CD4-positive, alpha-beta T cell (primary cell): ENCODE data around the gene RFWD3. TPM values are rescaled to one million over a fixed set of nuclear protein-coding genes. Genes with fewer than 3 reads are reported as not detected.

Experiments used
- ATAC-seq: fragments of 200-7000 bp; cut with Tn5 transposase; one replicate; pipeline ENCODE4 v1.10.0; 2022; ENCODE audit warnings: mild to moderate bottlenecking; ENCODE audit not compliant: poor library complexity
- CTCF ChIA-PET: fragments of 350-600 bp; sonication (Branson Sonifier 250); formaldehyde crosslinking; loops from one replicate; lab custom pipeline; 2021; ENCODE audit warnings: antibody characterized with exemption, inconsistent platforms; lab: Charles Lee
- POLR2A ChIA-PET: fragments of 350-600 bp; sonication (Branson Sonifier 250); formaldehyde crosslinking; loops from one replicate; lab custom pipeline; 2021; ENCODE audit warnings: antibody characterized with exemption, inconsistent platforms; lab: Charles Lee
- DNase-seq, 14 experiments: peaks; one replicate each; pipeline ENCODE4 v3.0.0-alpha.2; 2013 to 2020; ENCODE audit warnings: mixed read lengths in 2 of 14
- H3K27ac ChIP-seq, 2 donors: one replicate each; pipeline versions ENCODE4 v1.5.1 to v1.7.0; 2013; ENCODE audit warnings: low read length in 2 of 2, low read depth in 1 of 2, mild to moderate bottlenecking in 1 of 2
- H3K27me3 ChIP-seq, 2 experiments: 1 replicate in 1 of 2; 2 replicates in 1 of 2; pipeline versions ENCODE4 v1.6.1 to v1.7.0; 2013; ENCODE audit warnings: low read length in 2 of 2, control low read depth in 1 of 2, mild to moderate bottlenecking in 1 of 2, moderate library complexity in 1 of 2; ENCODE audit not compliant: insufficient read depth in 2 of 2, control insufficient read depth in 1 of 2
- H3K36me3 ChIP-seq: one replicate; pipeline ENCODE4 v1.6.1; 2013; ENCODE audit warnings: low read length, control low read depth; ENCODE audit not compliant: insufficient read depth
- H3K4me1 ChIP-seq: one replicate; pipeline ENCODE4 v1.6.1; 2013; ENCODE audit warnings: low read length, control low read depth; ENCODE audit not compliant: insufficient read depth
- H3K4me3 ChIP-seq: one replicate; pipeline ENCODE4 v1.5.1; 2013; ENCODE audit warnings: mild to moderate bottlenecking, low read length, moderate library complexity
- H3K9me3 ChIP-seq, 2 experiments: 1 replicate in 1 of 2; 2 replicates in 1 of 2; pipeline versions ENCODE4 v1.6.1 to v1.7.0; 2013; ENCODE audit warnings: low read length in 2 of 2, mild to moderate bottlenecking in 2 of 2, control low read depth in 1 of 2, moderate library complexity in 1 of 2; ENCODE audit not compliant: control insufficient read depth in 1 of 2, insufficient read depth in 1 of 2
- H3K27ac Mint-ChIP-seq: one replicate; pipeline ENCODE4 v1.8.0; 2020; ENCODE audit warnings: mixed read lengths
- H3K27me3 Mint-ChIP-seq: one replicate; pipeline ENCODE4 v1.8.0; 2021; ENCODE audit warnings: mixed read lengths
- H3K36me3 Mint-ChIP-seq: one replicate; pipeline ENCODE4 v1.8.0; 2021; ENCODE audit warnings: low read depth, mixed read lengths
- H3K4me1 Mint-ChIP-seq: one replicate; pipeline ENCODE4 v1.8.0; 2021; ENCODE audit warnings: low read depth, mixed read lengths
- H3K4me3 Mint-ChIP-seq: one replicate; pipeline ENCODE4 v1.8.0; 2020; ENCODE audit warnings: mild to moderate bottlenecking, mixed read lengths
- H3K9me3 Mint-ChIP-seq: one replicate; pipeline ENCODE4 v1.8.0; 2020; ENCODE audit warnings: mixed read lengths
- CTCF ChIP-seq: fragments of 200-600 bp; IDR thresholded peaks from one replicate; pipeline ENCODE4 v1.8.0; 2022; ENCODE audit warnings: antibody characterized with exemption, mild to moderate bottlenecking
- intact Hi-C, 2 experiments: fragments of 100-400 bp; cut with DNase I in 1 of 2; cut with micrococcal nuclease in 1 of 2; formaldehyde crosslinking; loops; one replicate each; pipeline versions ENCODE4 v1.15.1 to v1.9.0; 2023 to 2025; cut with DNase I, micrococcal nuclease
- polyA plus RNA-seq, 2 donors: library from polyadenylated mRNA; unstranded; fragments of 120-200 nt; gene quantifications; one replicate each; pipeline ENCODE4 v1.2.1, GENCODE V29; 2013
- total RNA-seq, 174 experiments: library from RNA in 2 of 174; stranded (reverse) in 2 of 174; gene quantifications; one replicate each; pipeline ENCODE4 v1.2.3 and lab custom pipeline; 2021 to 2026

Gene RFWD3
- total RNA-seq (10 to 100 TPM; 44.9 to 47.0 TPM), total RNA-seq (lab: John Stamatoyannopoulos, UW) (39.1 to 228 (median 70.5) reads per million in 172 experiments)
- polyA plus RNA-seq (2013, experiment 1 of 2), result 17.1 TPM
- polyA plus RNA-seq (2013, experiment 2 of 2), result 19.9 TPM

GRCh38 chr16:74666425-74667254 is at the start of gene RFWD3:
RFWD3 (minus strand) TSS chr16:74666877; CDS start chr16:74661449, 5,428 bp downstream.
- Mint-ChIP-seq H3K4me3 (peak within 1 kb of the TSS; percentile 99), H3K36me3 (peaks cover 44% of the 10 kb centered on the region), H3K27ac (peak within 1 kb of the TSS; percentile 95), H3K9me3 (no peaks in the 10 kb centered on the region), H3K4me1 (peaks cover 44% of the 10 kb centered on the region), H3K27me3 (no peaks in the 10 kb centered on the region)
- TF ChIP-seq CTCF, result no peak
- peak within 1 kb of the TSS; percentile 93 for H3K4me3 ChIP-seq
- CTCF ChIA-PET, result interaction anchor here (0.6 to 1.5 kb wide), 4 partner anchors 15 to 60 kb away, joined by 3 to 5 read pairs (median 4); partner anchors contain the start of genes GLG1 and MLKL
- peaks cover 31% of the 10 kb centered on the region for H3K36me3 ChIP-seq
- H3K9me3 ChIP-seq, result no peaks in the 10 kb centered on the region
- DNase-seq, result peak; percentile 91 to 99 (median 94)
- H3K27me3 ChIP-seq, result no peaks in the 10 kb centered on the region
- intact Hi-C loops, result loop anchor here (1.0 to 10.0 kb wide), 9 partner anchors 36 to 978 kb away; partner anchors contain the start of genes GLG1 (in 2 of the 2), MLKL (in 2 of the 2), CFDP1 (in 1 of the 2) and GABARAPL2 (in 1 of the 2)
- POLR2A ChIA-PET, result interaction anchor here (0.7 to 2.8 kb wide), 17 partner anchors 8 to 981 kb away, joined by 3 to 34 read pairs (median 6); partner anchors contain the start of genes ADAT1, GABARAPL2, GLG1 and KARS1
- peaks cover 38% of the 10 kb centered on the region for H3K4me1 ChIP-seq
- peak; percentile 99 for ATAC-seq
- H3K27ac ChIP-seq, result peak within 1 kb of the TSS; percentile 69 to 72

GRCh38 chr16:74716355-74716754 is 49.7 kb upstream of the RFWD3 start:
- Histone ChIP-seq H3K27ac (no peak overlapping the region), H3K36me3 (no peaks in the 10 kb centered on the region), H3K9me3 (no peaks in the 10 kb centered on the region), H3K27me3 (no peaks in the 10 kb centered on the region), H3K4me3 (no peak overlapping the region), H3K4me1 (no peaks in the 10 kb centered on the region)
- Mint-ChIP-seq H3K9me3 (no peaks in the 10 kb centered on the region), H3K36me3 (no peaks in the 10 kb centered on the region), H3K4me1 (no peaks in the 10 kb centered on the region), H3K4me3 (no peak overlapping the region), H3K27me3 (no peaks in the 10 kb centered on the region), H3K27ac (no peak overlapping the region)
- DNase-seq (no peak), ATAC-seq (no peak)
- POLR2A ChIA-PET, result no interaction called here
- intact Hi-C loops, result no loop called here
- CTCF ChIA-PET, result interaction anchor here (0.7 kb wide), 1 partner anchor 374 kb away, joined by 3 read pairs; no protein-coding TSS in a partner anchor
- TF ChIP-seq CTCF, result no peak

GRCh38 chr16:74713876-74714275 is 47.2 kb upstream of the RFWD3 start:
- CTCF ChIA-PET, result interaction anchor here (1.0 to 1.4 kb wide), 2 partner anchors 14 to 148 kb away, joined by 5 to 6 read pairs; partner anchors contain the start of gene MLKL

More at GRCh38 chr16:74713876-74714275, 47.2 kb upstream of the RFWD3 start:
- Mint-ChIP-seq H3K9me3 (no peaks in the 10 kb centered on the region), H3K27me3 (no peaks in the 10 kb centered on the region), H3K36me3 (no peaks in the 10 kb centered on the region), H3K27ac (no peak overlapping the region), H3K4me1 (no peaks in the 10 kb centered on the region), H3K4me3 (no peak overlapping the region)
- TF ChIP-seq CTCF, result no peak
- H3K27ac ChIP-seq, result no peak overlapping the region
- no peaks in the 10 kb centered on the region for H3K9me3 ChIP-seq
- no peak overlapping the region for H3K4me3 ChIP-seq
- H3K27me3 ChIP-seq, result no peaks in the 10 kb centered on the region
- DNase-seq (no peak), ATAC-seq (no peak)
- peaks cover 2% of the 10 kb centered on the region for H3K4me1 ChIP-seq
- H3K36me3 ChIP-seq, result no peaks in the 10 kb centered on the region
- POLR2A ChIA-PET, result no interaction called here
- intact Hi-C loops, result no loop called here
